Measurements from ENCODE around the gene NABP1. TPM values are rescaled to one million over a fixed set of nuclear protein-coding genes. Genes with fewer than 3 reads are reported as not detected.

Gene NABP1, protein sequence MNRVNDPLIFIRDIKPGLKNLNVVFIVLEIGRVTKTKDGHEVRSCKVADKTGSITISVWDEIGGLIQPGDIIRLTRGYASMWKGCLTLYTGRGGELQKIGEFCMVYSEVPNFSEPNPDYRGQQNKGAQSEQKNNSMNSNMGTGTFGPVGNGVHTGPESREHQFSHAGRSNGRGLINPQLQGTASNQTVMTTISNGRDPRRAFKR
- total RNA-seq (2021): 5.2 to 6.3 TPM (median 5.8 TPM) in 3 replicates
- percentile 68 among the genes with signal in this experiment for Bru-seq, nascent RNA
- long read RNA-seq, experiment 1, full-length matches to known transcripts: 2 of 3 reads
- long read RNA-seq, experiment 1, partial matches to known transcripts: 0 of 3 reads
- long read RNA-seq, experiment 1, other reads (novel, unspliced or antisense): 1 of 3 reads
- long read RNA-seq, experiment 2, partial matches to known transcripts: 1 of 5 reads
- long read RNA-seq, experiment 2, other reads (novel, unspliced or antisense): 3 of 5 reads
- long read RNA-seq, experiment 3, partial matches to known transcripts: 0 of 1 reads
- long read RNA-seq, experiment 3, other reads (novel, unspliced or antisense): 0 of 1 reads

DNA sequence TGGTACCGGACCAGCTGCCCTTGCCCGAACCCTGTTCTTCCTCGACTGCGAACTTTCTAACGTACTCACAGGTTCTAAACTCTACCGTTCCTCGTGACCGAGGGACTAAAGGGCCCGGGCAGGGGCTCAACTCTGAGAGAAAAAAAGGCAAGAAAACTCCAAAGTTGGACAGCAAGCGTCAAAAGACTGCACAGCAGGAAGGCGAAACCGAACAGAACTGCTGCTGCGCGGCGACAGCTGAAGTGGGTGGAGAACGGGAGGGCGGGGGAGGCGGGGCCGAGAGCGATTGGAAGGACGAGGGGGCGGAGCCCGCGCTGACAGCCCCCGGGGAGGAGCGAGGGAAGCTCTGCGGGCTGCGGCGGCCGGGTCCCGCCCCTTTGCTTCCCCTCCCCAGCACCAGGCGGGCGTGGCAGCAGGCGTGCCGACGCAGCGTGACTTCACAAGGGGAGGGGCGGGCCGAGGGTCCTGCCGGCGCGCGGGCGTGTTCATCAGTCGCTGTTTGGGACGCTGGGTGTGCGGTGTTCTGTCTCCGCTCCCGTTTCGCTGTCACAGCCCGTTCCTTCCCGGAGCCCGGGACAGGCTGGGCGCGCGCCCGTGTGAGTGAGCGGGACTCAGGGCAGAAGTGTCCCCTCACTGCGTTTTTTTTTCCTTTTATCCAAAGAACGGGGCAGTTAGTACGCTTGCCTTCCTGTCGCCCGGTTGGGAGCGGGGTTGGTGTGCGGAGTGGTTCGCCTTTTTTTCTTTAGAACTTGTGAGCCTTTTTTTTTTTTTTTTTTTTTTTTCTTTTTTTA, at the start of gene NABP1:
NABP1 (plus strand) TSS at position 491 of the 791 bp plus-strand sequence. CDS start 479 bp downstream, outside the sequence.
- peak; percentile 98 for DNase-seq (ENCODE audit: low spot score)
- Mint-ChIP-seq H3K27me3 (ENCODE audit: low read depth) (peaks cover 21% of the 10 kb centered on the region), H3K9me3 (no peaks in the 10 kb centered on the region), H3K27ac (peak within 1 kb of the TSS; percentile 82), H3K4me3 (peak within 1 kb of the TSS; percentile 96), H3K4me1 (peaks cover 17% of the 10 kb centered on the region), H3K36me3 (peaks cover 6% of the 10 kb centered on the region)
- peak; percentile 96 for ATAC-seq
- TF ChIP-seq, protein P1, sequence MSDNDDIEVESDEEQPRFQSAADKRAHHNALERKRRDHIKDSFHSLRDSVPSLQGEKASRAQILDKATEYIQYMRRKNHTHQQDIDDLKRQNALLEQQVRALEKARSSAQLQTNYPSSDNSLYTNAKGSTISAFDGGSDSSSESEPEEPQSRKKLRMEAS (CRISPR knock-in tag; IDR thresholded peaks at IDR 0.05): peak; percentile 75
- TF ChIP-seq EMX1 (CRISPR knock-in tag; IDR thresholded peaks at IDR 0.05) (no peak), ZNF232 (CRISPR knock-in tag; IDR thresholded peaks at IDR 0.05) (peak; percentile 76; the same call in 1 of the 2 replicates), ETV6 (CRISPR knock-in tag; IDR thresholded peaks at IDR 0.05) (peak; percentile 66; the same call in 1 of the 2 replicates), PRRX2 (CRISPR knock-in tag; IDR thresholded peaks at IDR 0.05) (no peak), RORB (CRISPR knock-in tag; IDR thresholded peaks at IDR 0.05) (peak; percentile 46; the same call in 1 of the 2 replicates), FOXJ3 (CRISPR knock-in tag; IDR thresholded peaks at IDR 0.05; ENCODE audit: borderline replicate concordance) (no peak), NFATC4 (CRISPR knock-in tag; IDR thresholded peaks at IDR 0.05) (peak; percentile 61; the same call in 1 of the 2 replicates), CREM (CRISPR knock-in tag; IDR thresholded peaks at IDR 0.05) (peak; percentile 73; the same call in 1 of the 2 replicates), MXD4 (CRISPR knock-in tag; IDR thresholded peaks at IDR 0.05; ENCODE audit: borderline replicate concordance) (no peak), SP1 (CRISPR knock-in tag; conservative IDR thresholded peaks at IDR 0.05) (peak; percentile 94), GABPB1 (CRISPR knock-in tag; IDR thresholded peaks at IDR 0.05) (peak; percentile 90)
- TF ChIP-seq, protein P2, sequence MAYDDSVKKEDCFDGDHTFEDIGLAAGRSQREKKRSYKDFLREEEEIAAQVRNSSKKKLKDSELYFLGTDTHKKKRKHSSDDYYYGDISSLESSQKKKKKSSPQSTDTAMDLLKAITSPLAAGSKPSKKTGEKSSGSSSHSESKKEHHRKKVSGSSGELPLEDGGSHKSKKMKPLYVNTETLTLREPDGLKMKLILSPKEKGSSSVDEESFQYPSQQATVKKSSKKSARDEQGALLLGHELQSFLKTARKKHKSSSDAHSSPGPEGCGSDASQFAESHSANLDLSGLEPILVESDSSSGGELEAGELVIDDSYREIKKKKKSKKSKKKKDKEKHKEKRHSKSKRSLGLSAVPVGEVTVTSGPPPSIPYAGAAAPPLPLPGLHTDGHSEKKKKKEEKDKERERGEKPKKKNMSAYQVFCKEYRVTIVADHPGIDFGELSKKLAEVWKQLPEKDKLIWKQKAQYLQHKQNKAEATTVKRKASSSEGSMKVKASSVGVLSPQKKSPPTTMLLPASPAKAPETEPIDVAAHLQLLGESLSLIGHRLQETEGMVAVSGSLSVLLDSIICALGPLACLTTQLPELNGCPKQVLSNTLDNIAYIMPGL (CRISPR knock-in tag; IDR thresholded peaks at IDR 0.05): peak; percentile 75; the same call in 1 of the 2 replicates
- TF ChIP-seq, protein P3, sequence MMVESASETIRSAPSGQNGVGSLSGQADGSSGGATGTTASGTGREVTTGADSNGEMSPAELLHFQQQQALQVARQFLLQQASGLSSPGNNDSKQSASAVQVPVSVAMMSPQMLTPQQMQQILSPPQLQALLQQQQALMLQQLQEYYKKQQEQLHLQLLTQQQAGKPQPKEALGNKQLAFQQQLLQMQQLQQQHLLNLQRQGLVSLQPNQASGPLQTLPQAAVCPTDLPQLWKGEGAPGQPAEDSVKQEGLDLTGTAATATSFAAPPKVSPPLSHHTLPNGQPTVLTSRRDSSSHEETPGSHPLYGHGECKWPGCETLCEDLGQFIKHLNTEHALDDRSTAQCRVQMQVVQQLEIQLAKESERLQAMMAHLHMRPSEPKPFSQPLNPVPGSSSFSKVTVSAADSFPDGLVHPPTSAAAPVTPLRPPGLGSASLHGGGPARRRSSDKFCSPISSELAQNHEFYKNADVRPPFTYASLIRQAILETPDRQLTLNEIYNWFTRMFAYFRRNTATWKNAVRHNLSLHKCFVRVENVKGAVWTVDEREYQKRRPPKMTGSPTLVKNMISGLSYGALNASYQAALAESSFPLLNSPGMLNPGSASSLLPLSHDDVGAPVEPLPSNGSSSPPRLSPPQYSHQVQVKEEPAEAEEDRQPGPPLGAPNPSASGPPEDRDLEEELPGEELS (CRISPR knock-in tag; IDR thresholded peaks at IDR 0.05): 0 out of 2 replicates have a peak, but pooled peaks have one; percentile 50
- TF ChIP-seq, protein P4, sequence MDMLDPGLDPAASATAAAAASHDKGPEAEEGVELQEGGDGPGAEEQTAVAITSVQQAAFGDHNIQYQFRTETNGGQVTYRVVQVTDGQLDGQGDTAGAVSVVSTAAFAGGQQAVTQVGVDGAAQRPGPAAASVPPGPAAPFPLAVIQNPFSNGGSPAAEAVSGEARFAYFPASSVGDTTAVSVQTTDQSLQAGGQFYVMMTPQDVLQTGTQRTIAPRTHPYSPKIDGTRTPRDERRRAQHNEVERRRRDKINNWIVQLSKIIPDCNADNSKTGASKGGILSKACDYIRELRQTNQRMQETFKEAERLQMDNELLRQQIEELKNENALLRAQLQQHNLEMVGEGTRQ (CRISPR knock-in tag; IDR thresholded peaks at IDR 0.05): 0 out of 2 replicates have a peak, but pooled peaks have one; percentile 32
- TF ChIP-seq, protein P5, sequence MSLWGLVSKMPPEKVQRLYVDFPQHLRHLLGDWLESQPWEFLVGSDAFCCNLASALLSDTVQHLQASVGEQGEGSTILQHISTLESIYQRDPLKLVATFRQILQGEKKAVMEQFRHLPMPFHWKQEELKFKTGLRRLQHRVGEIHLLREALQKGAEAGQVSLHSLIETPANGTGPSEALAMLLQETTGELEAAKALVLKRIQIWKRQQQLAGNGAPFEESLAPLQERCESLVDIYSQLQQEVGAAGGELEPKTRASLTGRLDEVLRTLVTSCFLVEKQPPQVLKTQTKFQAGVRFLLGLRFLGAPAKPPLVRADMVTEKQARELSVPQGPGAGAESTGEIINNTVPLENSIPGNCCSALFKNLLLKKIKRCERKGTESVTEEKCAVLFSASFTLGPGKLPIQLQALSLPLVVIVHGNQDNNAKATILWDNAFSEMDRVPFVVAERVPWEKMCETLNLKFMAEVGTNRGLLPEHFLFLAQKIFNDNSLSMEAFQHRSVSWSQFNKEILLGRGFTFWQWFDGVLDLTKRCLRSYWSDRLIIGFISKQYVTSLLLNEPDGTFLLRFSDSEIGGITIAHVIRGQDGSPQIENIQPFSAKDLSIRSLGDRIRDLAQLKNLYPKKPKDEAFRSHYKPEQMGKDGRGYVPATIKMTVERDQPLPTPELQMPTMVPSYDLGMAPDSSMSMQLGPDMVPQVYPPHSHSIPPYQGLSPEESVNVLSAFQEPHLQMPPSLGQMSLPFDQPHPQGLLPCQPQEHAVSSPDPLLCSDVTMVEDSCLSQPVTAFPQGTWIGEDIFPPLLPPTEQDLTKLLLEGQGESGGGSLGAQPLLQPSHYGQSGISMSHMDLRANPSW (CRISPR knock-in tag; conservative IDR thresholded peaks at IDR 0.05; ENCODE audit: low read depth): no peak
- TF ChIP-seq, protein P6, sequence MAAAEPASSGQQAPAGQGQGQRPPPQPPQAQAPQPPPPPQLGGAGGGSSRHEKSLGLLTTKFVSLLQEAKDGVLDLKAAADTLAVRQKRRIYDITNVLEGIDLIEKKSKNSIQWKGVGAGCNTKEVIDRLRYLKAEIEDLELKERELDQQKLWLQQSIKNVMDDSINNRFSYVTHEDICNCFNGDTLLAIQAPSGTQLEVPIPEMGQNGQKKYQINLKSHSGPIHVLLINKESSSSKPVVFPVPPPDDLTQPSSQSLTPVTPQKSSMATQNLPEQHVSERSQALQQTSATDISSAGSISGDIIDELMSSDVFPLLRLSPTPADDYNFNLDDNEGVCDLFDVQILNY (CRISPR knock-in tag; IDR thresholded peaks at IDR 0.05): peak; percentile 91
- TF ChIP-seq, protein P7, sequence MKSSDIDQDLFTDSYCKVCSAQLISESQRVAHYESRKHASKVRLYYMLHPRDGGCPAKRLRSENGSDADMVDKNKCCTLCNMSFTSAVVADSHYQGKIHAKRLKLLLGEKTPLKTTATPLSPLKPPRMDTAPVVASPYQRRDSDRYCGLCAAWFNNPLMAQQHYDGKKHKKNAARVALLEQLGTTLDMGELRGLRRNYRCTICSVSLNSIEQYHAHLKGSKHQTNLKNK (CRISPR knock-in tag; IDR thresholded peaks at IDR 0.05): no peak
- TF ChIP-seq, protein P8, sequence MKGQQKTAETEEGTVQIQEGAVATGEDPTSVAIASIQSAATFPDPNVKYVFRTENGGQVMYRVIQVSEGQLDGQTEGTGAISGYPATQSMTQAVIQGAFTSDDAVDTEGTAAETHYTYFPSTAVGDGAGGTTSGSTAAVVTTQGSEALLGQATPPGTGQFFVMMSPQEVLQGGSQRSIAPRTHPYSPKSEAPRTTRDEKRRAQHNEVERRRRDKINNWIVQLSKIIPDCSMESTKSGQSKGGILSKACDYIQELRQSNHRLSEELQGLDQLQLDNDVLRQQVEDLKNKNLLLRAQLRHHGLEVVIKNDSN (CRISPR knock-in tag; IDR thresholded peaks at IDR 0.05): peak; percentile 41; the same call in 1 of the 2 replicates
- POLR2A ChIA-PET: interaction anchor here (0.6 to 1.3 kb wide), 11 partner anchors 9 to 1718 kb away, joined by 3 to 7 read pairs (median 4); no protein-coding TSS in a partner anchor
- CTCF ChIA-PET: interaction anchor here (1.1 to 1.3 kb wide), 3 partner anchors 81 to 108 kb away, joined by 4 to 10 read pairs (median 5); no protein-coding TSS in a partner anchor

All from WTC11 (cell line).